Caco-2 (cell line): ENCODE measurements around the gene PGM2. TPM values are rescaled to one million over a fixed set of nuclear protein-coding genes. Genes with fewer than 3 reads are reported as not detected.

Experiments used
- BruUV-seq: library from RNA; stranded (reverse); fragments of 400-500 nt; replicated peaks from 2 replicates; lab custom pipeline; 2021; lab: Mats Ljungman, UMichigan
- CTCF ChIA-PET: fragments of 300-600 bp; sonication (Branson Sonifier 250); formaldehyde crosslinking; loops from one replicate; lab custom pipeline; 2022; ENCODE audit warnings: antibody characterized with exemption; lab: Charles Lee
- POLR2A ChIA-PET: fragments of 300-600 bp; sonication (Branson Sonifier 250); formaldehyde crosslinking; loops from one replicate; lab custom pipeline; 2022; ENCODE audit warnings: antibody characterized with exemption; lab: Charles Lee
- DNase-seq, 2 experiments: peaks; one replicate each; pipeline versions ENCODE4 v3.0.0 to v3.0.0-alpha.2; 2020 to 2022
- H3K27me3 ChIP-seq: replicated peaks from 2 replicates; pipeline ENCODE4 v1.6.0; 2011; ENCODE audit warnings: low read length; ENCODE audit not compliant: control insufficient read depth, insufficient read depth
- H3K36me3 ChIP-seq: 2 replicates; pipeline ENCODE4 v1.5.1; 2011; ENCODE audit warnings: low read length; ENCODE audit not compliant: control insufficient read depth, insufficient read depth
- H3K4me1 ChIP-seq: fragments of 250-450 bp; sonication (Bioruptor Pico); 2 replicates; pipeline ENCODE4 v1.5.1; 2020; ENCODE audit warnings: mild to moderate bottlenecking
- H3K4me3 ChIP-seq: 2 replicates; pipeline ENCODE4 v1.5.1; 2011; ENCODE audit warnings: low read depth, mild to moderate bottlenecking, control low read depth, low read length
- H3K9me3 ChIP-seq: fragments of 250-450 bp; sonication (Bioruptor Pico); 2 replicates; pipeline ENCODE4 v1.5.1; 2020; ENCODE audit warnings: mild to moderate bottlenecking, moderate library complexity
- H3K27ac Mint-ChIP-seq: one replicate; pipeline ENCODE4 v1.8.0; 2022; ENCODE audit warnings: mixed read lengths; ENCODE audit not compliant: unreplicated experiment
- H3K27me3 Mint-ChIP-seq: one replicate; pipeline ENCODE4 v1.8.0; 2022; ENCODE audit warnings: mixed read lengths; ENCODE audit not compliant: insufficient read depth, unreplicated experiment
- H3K36me3 Mint-ChIP-seq: one replicate; pipeline ENCODE4 v1.8.0; 2022; ENCODE audit warnings: mild to moderate bottlenecking, mixed read lengths; ENCODE audit not compliant: insufficient read depth, unreplicated experiment
- H3K4me1 Mint-ChIP-seq: one replicate; pipeline ENCODE4 v1.8.0; 2022; ENCODE audit warnings: low read depth, mixed read lengths; ENCODE audit not compliant: unreplicated experiment
- H3K4me3 Mint-ChIP-seq: one replicate; pipeline ENCODE4 v1.8.0; 2022; ENCODE audit warnings: mild to moderate bottlenecking, moderate library complexity, mixed read lengths; ENCODE audit not compliant: unreplicated experiment
- H3K9me3 Mint-ChIP-seq: one replicate; pipeline ENCODE4 v1.8.0; 2022; ENCODE audit warnings: mixed read lengths; ENCODE audit not compliant: unreplicated experiment
- intact Hi-C: fragments of 100-400 bp; cut with micrococcal nuclease; formaldehyde crosslinking; loops from one replicate; pipeline ENCODE4 v1.10.0; 2022; ENCODE audit not compliant: unreplicated experiment
- total RNA-seq: library from RNA; stranded (reverse); gene quantifications from 2 replicates; pipeline ENCODE4 v1.2.3, GENCODE V29; 2022
- TF ChIP-seq, protein P1 (sequence below), 2 experiments: fragments of 200-600 bp in 1 of 2; IDR thresholded peaks; 1 replicate in 1 of 2; 2 replicates in 1 of 2; pipeline versions ENCODE4 v1.5.1 to v1.8.0; 2011 to 2022; ENCODE audit warnings: antibody characterized with exemption in 1 of 2, control low read depth in 1 of 2, inconsistent platforms in 1 of 2, low read depth in 1 of 2, low read length in 1 of 2, mild to moderate bottlenecking in 1 of 2, moderate library complexity in 1 of 2; ENCODE audit not compliant: insufficient read depth in 1 of 2, severe bottlenecking in 1 of 2, unreplicated experiment in 1 of 2

The PGM2 gene
- total RNA-seq, 1 experiment from 2014 or later, result 33.4 TPM

DNA sequence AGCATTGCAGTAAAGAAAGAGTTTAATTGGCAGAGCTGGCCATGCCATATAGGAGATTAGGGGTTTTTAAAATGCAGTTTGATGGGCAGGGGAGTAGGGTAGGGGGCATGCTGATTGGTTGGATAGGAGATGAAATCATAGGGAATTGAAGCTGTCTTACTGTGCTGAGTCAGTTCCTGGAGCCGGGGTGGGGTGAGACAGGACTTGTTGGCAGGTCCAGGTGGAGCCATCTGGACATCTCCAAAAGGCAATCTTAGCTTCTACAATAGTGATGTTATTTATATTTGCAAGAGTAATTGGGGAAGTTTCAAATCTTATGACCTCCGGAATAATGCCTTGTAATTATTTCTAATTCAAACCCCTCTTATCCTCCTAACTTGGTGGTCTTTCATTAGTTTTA is 32.4 kb upstream of the PGM2 start:
- no peak overlapping the region for H3K27ac Mint-ChIP-seq
- no peaks in the 10 kb centered on the region for H3K27me3 ChIP-seq
- CTCF ChIA-PET, result no interaction called here
- H3K9me3 Mint-ChIP-seq, result peaks cover 18% of the 10 kb centered on the region
- DNase-seq, result no peak
- no peak overlapping the region for H3K4me3 ChIP-seq
- TF ChIP-seq, protein P1, sequence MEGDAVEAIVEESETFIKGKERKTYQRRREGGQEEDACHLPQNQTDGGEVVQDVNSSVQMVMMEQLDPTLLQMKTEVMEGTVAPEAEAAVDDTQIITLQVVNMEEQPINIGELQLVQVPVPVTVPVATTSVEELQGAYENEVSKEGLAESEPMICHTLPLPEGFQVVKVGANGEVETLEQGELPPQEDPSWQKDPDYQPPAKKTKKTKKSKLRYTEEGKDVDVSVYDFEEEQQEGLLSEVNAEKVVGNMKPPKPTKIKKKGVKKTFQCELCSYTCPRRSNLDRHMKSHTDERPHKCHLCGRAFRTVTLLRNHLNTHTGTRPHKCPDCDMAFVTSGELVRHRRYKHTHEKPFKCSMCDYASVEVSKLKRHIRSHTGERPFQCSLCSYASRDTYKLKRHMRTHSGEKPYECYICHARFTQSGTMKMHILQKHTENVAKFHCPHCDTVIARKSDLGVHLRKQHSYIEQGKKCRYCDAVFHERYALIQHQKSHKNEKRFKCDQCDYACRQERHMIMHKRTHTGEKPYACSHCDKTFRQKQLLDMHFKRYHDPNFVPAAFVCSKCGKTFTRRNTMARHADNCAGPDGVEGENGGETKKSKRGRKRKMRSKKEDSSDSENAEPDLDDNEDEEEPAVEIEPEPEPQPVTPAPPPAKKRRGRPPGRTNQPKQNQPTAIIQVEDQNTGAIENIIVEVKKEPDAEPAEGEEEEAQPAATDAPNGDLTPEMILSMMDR (IDR thresholded peaks at IDR 0.05; ENCODE audit: insufficient read depth in 1 of 2, low read depth in 1 of 2, low read length in 1 of 2, severe bottlenecking in 1 of 2, unreplicated experiment in 1 of 2), result no peak
- H3K36me3 ChIP-seq, result no peaks in the 10 kb centered on the region
- intact Hi-C loops, result loop anchor here (5.0 kb wide), 1 partner anchor 362 kb away; no protein-coding TSS in a partner anchor
- H3K9me3 ChIP-seq, result peaks cover 3% of the 10 kb centered on the region; the same call in 1 of the 2 replicates
- BruUV-seq, result no TSS peak
- H3K27me3 Mint-ChIP-seq, result no peaks in the 10 kb centered on the region
- H3K4me1 ChIP-seq, result no peaks in the 10 kb centered on the region
- peaks cover 6% of the 10 kb centered on the region for H3K4me1 Mint-ChIP-seq
- no peak overlapping the region for H3K4me3 Mint-ChIP-seq
- POLR2A ChIA-PET, result no interaction called here
- H3K36me3 Mint-ChIP-seq, result no peaks in the 10 kb centered on the region

DNA sequence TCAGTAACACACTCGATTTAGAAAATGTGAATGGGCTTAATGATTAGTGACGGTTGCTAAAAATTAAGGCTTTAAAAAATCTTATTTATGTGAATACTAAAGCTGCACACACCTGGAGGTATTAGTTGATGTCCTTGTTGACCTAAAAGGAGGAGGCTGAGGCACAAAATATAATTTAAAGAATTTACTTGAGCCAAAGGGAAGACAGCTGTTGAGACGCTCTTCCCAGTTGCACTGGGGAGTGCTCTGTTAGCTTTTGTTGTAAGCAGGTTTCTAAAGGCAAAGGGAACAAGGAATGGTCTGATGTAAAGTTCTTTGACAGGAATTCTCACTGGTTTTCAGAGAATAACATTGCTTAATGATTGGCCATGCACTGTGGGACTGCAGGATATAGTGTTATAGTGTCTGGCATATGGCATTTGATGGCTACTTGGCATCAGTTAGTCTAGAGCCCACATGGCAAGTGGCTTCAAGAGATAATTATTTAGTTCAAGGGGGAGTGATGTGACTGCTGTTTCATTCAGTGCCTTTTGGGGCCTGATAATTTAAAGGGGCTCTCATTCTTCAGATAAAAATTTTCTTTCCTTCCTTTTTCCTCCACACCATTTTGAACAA is 30.8 kb upstream of the PGM2 start:
- Histone ChIP-seq H3K36me3 (no peaks in the 10 kb centered on the region), H3K27me3 (no peaks in the 10 kb centered on the region), H3K4me3 (no peak overlapping the region), H3K9me3 (peaks cover 3% of the 10 kb centered on the region; the same call in 1 of the 2 replicates), H3K4me1 (no peaks in the 10 kb centered on the region)
- no TSS peak for BruUV-seq
- TF ChIP-seq, protein P1 (IDR thresholded peaks at IDR 0.05; ENCODE audit: insufficient read depth in 1 of 2, low read depth in 1 of 2, low read length in 1 of 2, severe bottlenecking in 1 of 2, unreplicated experiment in 1 of 2), result no peak
- Mint-ChIP-seq H3K4me3 (no peak overlapping the region), H3K4me1 (peaks cover 6% of the 10 kb centered on the region), H3K9me3 (peaks cover 18% of the 10 kb centered on the region), H3K36me3 (no peaks in the 10 kb centered on the region), H3K27ac (no peak overlapping the region), H3K27me3 (no peaks in the 10 kb centered on the region)
- DNase-seq, result no peak
- POLR2A ChIA-PET, result no interaction called here
- CTCF ChIA-PET, result no interaction called here
- intact Hi-C loops, result no loop called here

DNA sequence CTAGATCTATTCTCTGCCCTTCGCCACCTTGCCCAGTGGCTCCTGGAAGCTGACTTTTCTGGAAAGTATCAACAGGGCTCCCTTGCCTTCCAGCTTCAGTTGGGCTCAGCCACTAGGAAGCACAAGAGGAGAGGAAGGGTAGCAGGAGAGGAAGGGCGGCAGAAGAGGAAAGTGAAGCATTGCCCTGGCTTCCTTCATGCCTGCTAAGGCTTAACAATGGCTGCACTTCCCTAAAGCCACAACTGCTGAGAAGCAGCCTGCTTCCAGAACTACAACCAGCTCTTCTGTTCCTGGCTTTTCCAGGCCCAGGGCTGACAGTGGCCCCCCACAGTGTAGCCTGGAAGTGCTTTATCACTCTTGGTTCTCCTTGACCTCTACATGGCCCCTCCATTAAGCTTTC is 29.1 kb upstream of the PGM2 start:
- intact Hi-C loops, result no loop called here
- no peak overlapping the region for H3K4me3 Mint-ChIP-seq
- POLR2A ChIA-PET, result no interaction called here
- Histone ChIP-seq H3K27me3 (no peaks in the 10 kb centered on the region), H3K4me1 (no peaks in the 10 kb centered on the region), H3K9me3 (no peaks in the 10 kb centered on the region), H3K36me3 (no peaks in the 10 kb centered on the region), H3K4me3 (no peak overlapping the region)
- no peak for DNase-seq
- CTCF ChIA-PET, result no interaction called here
- TF ChIP-seq, protein P1 (IDR thresholded peaks at IDR 0.05; ENCODE audit: insufficient read depth in 1 of 2, low read depth in 1 of 2, low read length in 1 of 2, severe bottlenecking in 1 of 2, unreplicated experiment in 1 of 2), result no peak
- peaks cover 10% of the 10 kb centered on the region for H3K9me3 Mint-ChIP-seq
- no peaks in the 10 kb centered on the region for H3K36me3 Mint-ChIP-seq
- H3K4me1 Mint-ChIP-seq, result peaks cover 11% of the 10 kb centered on the region
- no TSS peak for BruUV-seq
- no peak overlapping the region for H3K27ac Mint-ChIP-seq
- H3K27me3 Mint-ChIP-seq, result no peaks in the 10 kb centered on the region
